Thyroid gland (tissue), 4 donors: Measurements from ENCODE around the gene VRK3.

Source experiments
- POLR2A ChIP-seq, 2 donors: fragments of 450-650 bp; IDR thresholded peaks; one replicate each; pipeline ENCODE4 v1.6.1; 2017; ENCODE audit warnings: antibody characterized with exemption in 2 of 2, mild to moderate bottlenecking in 2 of 2, moderate library complexity in 1 of 2
- TF ChIP-seq, protein P1 (sequence below), 6 experiments: fragments of 200-600 bp in 3 of 6; fragments of 450-650 bp in 3 of 6; sonication (generic) in 3 of 6; IDR thresholded peaks; one replicate each; pipeline ENCODE4 v1.5.1; 2016 to 2019; ENCODE audit warnings: antibody characterized with exemption in 6 of 6, mild to moderate bottlenecking in 2 of 6, inconsistent platforms in 1 of 6, moderate library complexity in 1 of 6

GRCh38 chr19:49932731-49933131, 92.4 kb downstream of the VRK3 start:
- TF ChIP-seq, protein P1, sequence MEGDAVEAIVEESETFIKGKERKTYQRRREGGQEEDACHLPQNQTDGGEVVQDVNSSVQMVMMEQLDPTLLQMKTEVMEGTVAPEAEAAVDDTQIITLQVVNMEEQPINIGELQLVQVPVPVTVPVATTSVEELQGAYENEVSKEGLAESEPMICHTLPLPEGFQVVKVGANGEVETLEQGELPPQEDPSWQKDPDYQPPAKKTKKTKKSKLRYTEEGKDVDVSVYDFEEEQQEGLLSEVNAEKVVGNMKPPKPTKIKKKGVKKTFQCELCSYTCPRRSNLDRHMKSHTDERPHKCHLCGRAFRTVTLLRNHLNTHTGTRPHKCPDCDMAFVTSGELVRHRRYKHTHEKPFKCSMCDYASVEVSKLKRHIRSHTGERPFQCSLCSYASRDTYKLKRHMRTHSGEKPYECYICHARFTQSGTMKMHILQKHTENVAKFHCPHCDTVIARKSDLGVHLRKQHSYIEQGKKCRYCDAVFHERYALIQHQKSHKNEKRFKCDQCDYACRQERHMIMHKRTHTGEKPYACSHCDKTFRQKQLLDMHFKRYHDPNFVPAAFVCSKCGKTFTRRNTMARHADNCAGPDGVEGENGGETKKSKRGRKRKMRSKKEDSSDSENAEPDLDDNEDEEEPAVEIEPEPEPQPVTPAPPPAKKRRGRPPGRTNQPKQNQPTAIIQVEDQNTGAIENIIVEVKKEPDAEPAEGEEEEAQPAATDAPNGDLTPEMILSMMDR (IDR thresholded peaks at IDR 0.05): no peak
- TF ChIP-seq POLR2A (IDR thresholded peaks at IDR 0.05): no peak
